Measurements from ENCODE around the gene CFP. TPM values are rescaled to one million over a fixed set of nuclear protein-coding genes. Genes with fewer than 3 reads are reported as not detected.

CFP gene
- polyA plus RNA-seq, 1 of the 3 experiments (the other 2 are of a cell fraction) = 0.03 TPM

DNA sequence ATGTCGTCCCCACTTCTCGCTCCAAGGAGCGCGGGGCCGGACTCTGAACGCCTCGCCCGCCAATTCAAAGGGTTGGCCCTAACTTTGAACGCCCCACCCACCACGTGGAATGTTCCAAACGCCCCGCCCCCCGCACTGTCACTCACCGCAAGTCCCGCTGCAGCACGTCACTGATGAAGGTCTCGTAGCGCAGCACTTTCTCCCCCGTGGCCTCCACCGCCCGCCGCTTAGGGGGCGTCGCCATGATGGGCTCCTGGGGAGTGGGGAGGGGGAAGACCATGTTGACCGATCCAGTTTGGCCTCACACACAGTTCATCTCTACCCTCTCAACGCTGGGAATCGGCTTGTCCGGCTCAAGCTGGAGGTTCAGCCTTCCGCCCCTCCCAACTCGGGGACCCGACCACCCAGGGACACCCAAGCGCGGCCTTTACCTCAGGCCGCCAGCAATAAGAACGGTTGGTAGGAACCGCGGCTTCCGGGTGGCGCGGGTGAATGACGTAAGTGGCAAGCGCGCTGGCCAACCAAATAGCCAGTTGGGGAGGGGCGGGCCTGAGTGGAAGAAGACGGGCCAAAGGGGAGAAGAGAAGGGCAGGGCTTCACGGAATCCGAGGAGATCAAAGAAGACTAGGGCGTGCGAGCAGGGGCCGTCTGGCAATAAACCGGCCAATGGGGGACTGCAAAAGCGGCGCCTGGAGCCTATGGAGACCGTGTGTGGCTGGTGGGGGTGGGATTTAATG lies 29.1 kb upstream of the CFP start, which contains the start of gene UXT (continued):
- TF ChIP-seq, protein P1, sequence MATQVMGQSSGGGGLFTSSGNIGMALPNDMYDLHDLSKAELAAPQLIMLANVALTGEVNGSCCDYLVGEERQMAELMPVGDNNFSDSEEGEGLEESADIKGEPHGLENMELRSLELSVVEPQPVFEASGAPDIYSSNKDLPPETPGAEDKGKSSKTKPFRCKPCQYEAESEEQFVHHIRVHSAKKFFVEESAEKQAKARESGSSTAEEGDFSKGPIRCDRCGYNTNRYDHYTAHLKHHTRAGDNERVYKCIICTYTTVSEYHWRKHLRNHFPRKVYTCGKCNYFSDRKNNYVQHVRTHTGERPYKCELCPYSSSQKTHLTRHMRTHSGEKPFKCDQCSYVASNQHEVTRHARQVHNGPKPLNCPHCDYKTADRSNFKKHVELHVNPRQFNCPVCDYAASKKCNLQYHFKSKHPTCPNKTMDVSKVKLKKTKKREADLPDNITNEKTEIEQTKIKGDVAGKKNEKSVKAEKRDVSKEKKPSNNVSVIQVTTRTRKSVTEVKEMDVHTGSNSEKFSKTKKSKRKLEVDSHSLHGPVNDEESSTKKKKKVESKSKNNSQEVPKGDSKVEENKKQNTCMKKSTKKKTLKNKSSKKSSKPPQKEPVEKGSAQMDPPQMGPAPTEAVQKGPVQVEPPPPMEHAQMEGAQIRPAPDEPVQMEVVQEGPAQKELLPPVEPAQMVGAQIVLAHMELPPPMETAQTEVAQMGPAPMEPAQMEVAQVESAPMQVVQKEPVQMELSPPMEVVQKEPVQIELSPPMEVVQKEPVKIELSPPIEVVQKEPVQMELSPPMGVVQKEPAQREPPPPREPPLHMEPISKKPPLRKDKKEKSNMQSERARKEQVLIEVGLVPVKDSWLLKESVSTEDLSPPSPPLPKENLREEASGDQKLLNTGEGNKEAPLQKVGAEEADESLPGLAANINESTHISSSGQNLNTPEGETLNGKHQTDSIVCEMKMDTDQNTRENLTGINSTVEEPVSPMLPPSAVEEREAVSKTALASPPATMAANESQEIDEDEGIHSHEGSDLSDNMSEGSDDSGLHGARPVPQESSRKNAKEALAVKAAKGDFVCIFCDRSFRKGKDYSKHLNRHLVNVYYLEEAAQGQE (IDR thresholded peaks at IDR 0.05; ENCODE audit: low read depth, low read length) = no peak
- TF ChIP-seq, protein P2, sequence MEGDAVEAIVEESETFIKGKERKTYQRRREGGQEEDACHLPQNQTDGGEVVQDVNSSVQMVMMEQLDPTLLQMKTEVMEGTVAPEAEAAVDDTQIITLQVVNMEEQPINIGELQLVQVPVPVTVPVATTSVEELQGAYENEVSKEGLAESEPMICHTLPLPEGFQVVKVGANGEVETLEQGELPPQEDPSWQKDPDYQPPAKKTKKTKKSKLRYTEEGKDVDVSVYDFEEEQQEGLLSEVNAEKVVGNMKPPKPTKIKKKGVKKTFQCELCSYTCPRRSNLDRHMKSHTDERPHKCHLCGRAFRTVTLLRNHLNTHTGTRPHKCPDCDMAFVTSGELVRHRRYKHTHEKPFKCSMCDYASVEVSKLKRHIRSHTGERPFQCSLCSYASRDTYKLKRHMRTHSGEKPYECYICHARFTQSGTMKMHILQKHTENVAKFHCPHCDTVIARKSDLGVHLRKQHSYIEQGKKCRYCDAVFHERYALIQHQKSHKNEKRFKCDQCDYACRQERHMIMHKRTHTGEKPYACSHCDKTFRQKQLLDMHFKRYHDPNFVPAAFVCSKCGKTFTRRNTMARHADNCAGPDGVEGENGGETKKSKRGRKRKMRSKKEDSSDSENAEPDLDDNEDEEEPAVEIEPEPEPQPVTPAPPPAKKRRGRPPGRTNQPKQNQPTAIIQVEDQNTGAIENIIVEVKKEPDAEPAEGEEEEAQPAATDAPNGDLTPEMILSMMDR (IDR thresholded peaks at IDR 0.05) = no peak
- peak; percentile 97 for TF ChIP-seq ELF1 (IDR thresholded peaks at IDR 0.05)
- TF ChIP-seq, protein P3, sequence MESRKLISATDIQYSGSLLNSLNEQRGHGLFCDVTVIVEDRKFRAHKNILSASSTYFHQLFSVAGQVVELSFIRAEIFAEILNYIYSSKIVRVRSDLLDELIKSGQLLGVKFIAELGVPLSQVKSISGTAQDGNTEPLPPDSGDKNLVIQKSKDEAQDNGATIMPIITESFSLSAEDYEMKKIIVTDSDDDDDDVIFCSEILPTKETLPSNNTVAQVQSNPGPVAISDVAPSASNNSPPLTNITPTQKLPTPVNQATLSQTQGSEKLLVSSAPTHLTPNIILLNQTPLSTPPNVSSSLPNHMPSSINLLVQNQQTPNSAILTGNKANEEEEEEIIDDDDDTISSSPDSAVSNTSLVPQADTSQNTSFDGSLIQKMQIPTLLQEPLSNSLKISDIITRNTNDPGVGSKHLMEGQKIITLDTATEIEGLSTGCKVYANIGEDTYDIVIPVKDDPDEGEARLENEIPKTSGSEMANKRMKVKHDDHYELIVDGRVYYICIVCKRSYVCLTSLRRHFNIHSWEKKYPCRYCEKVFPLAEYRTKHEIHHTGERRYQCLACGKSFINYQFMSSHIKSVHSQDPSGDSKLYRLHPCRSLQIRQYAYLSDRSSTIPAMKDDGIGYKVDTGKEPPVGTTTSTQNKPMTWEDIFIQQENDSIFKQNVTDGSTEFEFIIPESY (IDR thresholded peaks at IDR 0.05; ENCODE audit: borderline replicate concordance, low read depth) = peak; percentile 56; the same call in 1 of the 2 replicates
- no peak for TF ChIP-seq RFX5 (IDR thresholded peaks at IDR 0.05; ENCODE audit: low read length)
- TF ChIP-seq RXRA (IDR thresholded peaks at IDR 0.05; ENCODE audit: borderline replicate concordance, low read depth) = no peak
- no peak for TF ChIP-seq CHD2 (IDR thresholded peaks at IDR 0.05; ENCODE audit: low read length, partially characterized antibody)
- no peak for TF ChIP-seq RCOR1 (IDR thresholded peaks at IDR 0.05; ENCODE audit: low read length)
- TF ChIP-seq, protein P4, sequence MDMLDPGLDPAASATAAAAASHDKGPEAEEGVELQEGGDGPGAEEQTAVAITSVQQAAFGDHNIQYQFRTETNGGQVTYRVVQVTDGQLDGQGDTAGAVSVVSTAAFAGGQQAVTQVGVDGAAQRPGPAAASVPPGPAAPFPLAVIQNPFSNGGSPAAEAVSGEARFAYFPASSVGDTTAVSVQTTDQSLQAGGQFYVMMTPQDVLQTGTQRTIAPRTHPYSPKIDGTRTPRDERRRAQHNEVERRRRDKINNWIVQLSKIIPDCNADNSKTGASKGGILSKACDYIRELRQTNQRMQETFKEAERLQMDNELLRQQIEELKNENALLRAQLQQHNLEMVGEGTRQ (IDR thresholded peaks at IDR 0.05; ENCODE audit: borderline replicate concordance, low read depth, low read length) = no peak
- TF ChIP-seq, protein P5, sequence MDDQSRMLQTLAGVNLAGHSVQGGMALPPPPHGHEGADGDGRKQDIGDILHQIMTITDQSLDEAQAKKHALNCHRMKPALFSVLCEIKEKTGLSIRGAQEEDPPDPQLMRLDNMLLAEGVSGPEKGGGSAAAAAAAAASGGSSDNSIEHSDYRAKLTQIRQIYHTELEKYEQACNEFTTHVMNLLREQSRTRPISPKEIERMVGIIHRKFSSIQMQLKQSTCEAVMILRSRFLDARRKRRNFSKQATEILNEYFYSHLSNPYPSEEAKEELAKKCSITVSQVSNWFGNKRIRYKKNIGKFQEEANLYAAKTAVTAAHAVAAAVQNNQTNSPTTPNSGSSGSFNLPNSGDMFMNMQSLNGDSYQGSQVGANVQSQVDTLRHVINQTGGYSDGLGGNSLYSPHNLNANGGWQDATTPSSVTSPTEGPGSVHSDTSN (IDR thresholded peaks at IDR 0.05) = peak; percentile 87
- TF ChIP-seq, protein P6, sequence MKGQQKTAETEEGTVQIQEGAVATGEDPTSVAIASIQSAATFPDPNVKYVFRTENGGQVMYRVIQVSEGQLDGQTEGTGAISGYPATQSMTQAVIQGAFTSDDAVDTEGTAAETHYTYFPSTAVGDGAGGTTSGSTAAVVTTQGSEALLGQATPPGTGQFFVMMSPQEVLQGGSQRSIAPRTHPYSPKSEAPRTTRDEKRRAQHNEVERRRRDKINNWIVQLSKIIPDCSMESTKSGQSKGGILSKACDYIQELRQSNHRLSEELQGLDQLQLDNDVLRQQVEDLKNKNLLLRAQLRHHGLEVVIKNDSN (IDR thresholded peaks at IDR 0.05; ENCODE audit: borderline replicate concordance, low read depth) = no peak
- TF ChIP-seq RAD21 (IDR thresholded peaks at IDR 0.05; ENCODE audit: low read length) = no peak
- TF ChIP-seq TAF1 (IDR thresholded peaks at IDR 0.05; ENCODE audit: borderline replicate concordance, low read depth, low read length) = peak; percentile 20; the same call in 1 of the 2 replicates
- TF ChIP-seq TEAD4 (IDR thresholded peaks at IDR 0.05; ENCODE audit: borderline replicate concordance, insufficient read depth) = no peak
- TF ChIP-seq, protein P7, sequence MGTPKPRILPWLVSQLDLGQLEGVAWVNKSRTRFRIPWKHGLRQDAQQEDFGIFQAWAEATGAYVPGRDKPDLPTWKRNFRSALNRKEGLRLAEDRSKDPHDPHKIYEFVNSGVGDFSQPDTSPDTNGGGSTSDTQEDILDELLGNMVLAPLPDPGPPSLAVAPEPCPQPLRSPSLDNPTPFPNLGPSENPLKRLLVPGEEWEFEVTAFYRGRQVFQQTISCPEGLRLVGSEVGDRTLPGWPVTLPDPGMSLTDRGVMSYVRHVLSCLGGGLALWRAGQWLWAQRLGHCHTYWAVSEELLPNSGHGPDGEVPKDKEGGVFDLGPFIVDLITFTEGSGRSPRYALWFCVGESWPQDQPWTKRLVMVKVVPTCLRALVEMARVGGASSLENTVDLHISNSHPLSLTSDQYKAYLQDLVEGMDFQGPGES (IDR thresholded peaks at IDR 0.05; ENCODE audit: low read depth, low read length) = no peak
- TF ChIP-seq GATA2 (CRISPR knock-in tag; IDR thresholded peaks at IDR 0.05) = no peak
- no peak for TF ChIP-seq EP300 (IDR thresholded peaks at IDR 0.05; ENCODE audit: borderline replicate concordance in 1 of 2, low read depth in 1 of 2, low read length in 1 of 2)
- TF ChIP-seq GABPA (IDR thresholded peaks at IDR 0.05; ENCODE audit: low read depth) = peak; percentile 50; the same call in 1 of the 2 replicates
